ENCODE results near the gene SNX7.

DNA sequence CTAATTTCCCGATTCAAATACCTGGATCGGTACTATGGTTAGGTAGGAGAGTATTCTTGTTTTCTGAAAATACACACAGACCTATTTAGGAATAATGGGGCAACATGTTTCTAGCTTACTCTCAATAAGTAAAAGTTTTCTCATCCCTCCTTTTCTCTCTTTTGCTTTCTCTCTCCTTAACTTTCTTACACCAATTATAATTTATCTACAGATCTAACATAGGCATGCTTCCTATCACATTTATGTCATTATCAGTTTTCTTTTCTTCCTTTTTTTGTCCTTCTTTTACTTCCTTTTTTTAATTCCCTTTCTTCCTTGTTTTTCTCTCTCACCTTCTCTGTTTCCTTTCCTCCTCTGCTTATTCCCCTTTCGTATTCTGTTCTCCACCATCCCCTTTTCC, 20.3 kb downstream of the SNX7 start:
- TF ChIP-seq EZH2 (IDR thresholded peaks at IDR 0.05; ENCODE audit: borderline replicate concordance, low read depth, low read length, severe bottlenecking) = no peak
- TF ChIP-seq, protein P1, sequence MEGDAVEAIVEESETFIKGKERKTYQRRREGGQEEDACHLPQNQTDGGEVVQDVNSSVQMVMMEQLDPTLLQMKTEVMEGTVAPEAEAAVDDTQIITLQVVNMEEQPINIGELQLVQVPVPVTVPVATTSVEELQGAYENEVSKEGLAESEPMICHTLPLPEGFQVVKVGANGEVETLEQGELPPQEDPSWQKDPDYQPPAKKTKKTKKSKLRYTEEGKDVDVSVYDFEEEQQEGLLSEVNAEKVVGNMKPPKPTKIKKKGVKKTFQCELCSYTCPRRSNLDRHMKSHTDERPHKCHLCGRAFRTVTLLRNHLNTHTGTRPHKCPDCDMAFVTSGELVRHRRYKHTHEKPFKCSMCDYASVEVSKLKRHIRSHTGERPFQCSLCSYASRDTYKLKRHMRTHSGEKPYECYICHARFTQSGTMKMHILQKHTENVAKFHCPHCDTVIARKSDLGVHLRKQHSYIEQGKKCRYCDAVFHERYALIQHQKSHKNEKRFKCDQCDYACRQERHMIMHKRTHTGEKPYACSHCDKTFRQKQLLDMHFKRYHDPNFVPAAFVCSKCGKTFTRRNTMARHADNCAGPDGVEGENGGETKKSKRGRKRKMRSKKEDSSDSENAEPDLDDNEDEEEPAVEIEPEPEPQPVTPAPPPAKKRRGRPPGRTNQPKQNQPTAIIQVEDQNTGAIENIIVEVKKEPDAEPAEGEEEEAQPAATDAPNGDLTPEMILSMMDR (IDR thresholded peaks at IDR 0.05; ENCODE audit: borderline replicate concordance, extremely low read depth, low read length, poor library complexity, severe bottlenecking) = no peak
